HEK293T (cell line): Measurements from ENCODE around the gene IMPDH1.

Experiments used
- ELF4 ChIP-seq: fragments of 450-650 bp; IDR thresholded peaks from 2 replicates; pipeline ENCODE4 v1.6.1; 2017; ENCODE audit warnings: antibody characterized with exemption
- FOXK2 ChIP-seq: fragments of 450-650 bp; IDR thresholded peaks from 2 replicates; pipeline ENCODE4 v1.6.1; 2016; ENCODE audit warnings: mild to moderate bottlenecking
- FOXM1 ChIP-seq: fragments of 450-650 bp; IDR thresholded peaks from 2 replicates; pipeline ENCODE4 v1.6.1; 2017; ENCODE audit warnings: mild to moderate bottlenecking, borderline replicate concordance
- HDGF ChIP-seq: fragments of 450-650 bp; IDR thresholded peaks from 2 replicates; pipeline ENCODE4 v1.6.1; 2017; ENCODE audit warnings: antibody characterized with exemption, borderline replicate concordance
- SUZ12 ChIP-seq: fragments of 450-650 bp; IDR thresholded peaks from 2 replicates; pipeline ENCODE4 v1.6.1; 2016; ENCODE audit warnings: mild to moderate bottlenecking
- TARDBP ChIP-seq: fragments of 450-650 bp; IDR thresholded peaks from 2 replicates; pipeline ENCODE4 v1.6.1; 2016
- TF ChIP-seq, protein P1 (sequence below): fragments of 450-650 bp; IDR thresholded peaks from 2 replicates; pipeline ENCODE4 v1.6.1; 2016

DNA sequence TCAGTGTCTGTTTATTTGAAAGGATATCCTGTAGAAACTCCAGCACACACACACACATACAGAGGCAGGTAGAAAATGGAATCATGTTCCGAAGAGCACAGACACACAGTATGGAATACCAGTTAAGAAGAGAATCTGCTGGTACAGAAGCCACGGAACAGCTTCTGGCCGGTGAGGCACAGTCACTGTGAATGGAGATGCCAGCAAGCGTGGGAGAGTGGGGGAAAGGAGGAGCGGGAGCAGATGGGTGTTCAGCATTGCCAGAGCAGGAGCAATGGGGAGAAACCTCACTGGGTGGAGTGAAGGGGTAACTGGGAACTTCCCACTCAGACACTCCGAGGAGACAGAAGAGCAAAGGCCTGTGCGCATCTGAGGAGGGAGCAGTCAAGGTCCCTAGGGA, 9.5 kb upstream of the IMPDH1 start:
- no peak for TF ChIP-seq FOXM1
- TF ChIP-seq FOXK2 = no peak
- TF ChIP-seq TARDBP = no peak
- no peak for TF ChIP-seq SUZ12
- TF ChIP-seq, protein P1, sequence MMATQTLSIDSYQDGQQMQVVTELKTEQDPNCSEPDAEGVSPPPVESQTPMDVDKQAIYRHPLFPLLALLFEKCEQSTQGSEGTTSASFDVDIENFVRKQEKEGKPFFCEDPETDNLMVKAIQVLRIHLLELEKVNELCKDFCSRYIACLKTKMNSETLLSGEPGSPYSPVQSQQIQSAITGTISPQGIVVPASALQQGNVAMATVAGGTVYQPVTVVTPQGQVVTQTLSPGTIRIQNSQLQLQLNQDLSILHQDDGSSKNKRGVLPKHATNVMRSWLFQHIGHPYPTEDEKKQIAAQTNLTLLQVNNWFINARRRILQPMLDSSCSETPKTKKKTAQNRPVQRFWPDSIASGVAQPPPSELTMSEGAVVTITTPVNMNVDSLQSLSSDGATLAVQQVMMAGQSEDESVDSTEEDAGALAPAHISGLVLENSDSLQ = no peak
- TF ChIP-seq HDGF = no peak
- TF ChIP-seq ELF4 = no peak
